SW480 (cell line): ENCODE results near the gene BCAS3.

Experiments
- DNase-seq: peaks from one replicate; pipeline ENCODE4 v3.0.0-alpha.2; 2016; ENCODE audit warnings: low spot score

The BCAS3 gene

DNA sequence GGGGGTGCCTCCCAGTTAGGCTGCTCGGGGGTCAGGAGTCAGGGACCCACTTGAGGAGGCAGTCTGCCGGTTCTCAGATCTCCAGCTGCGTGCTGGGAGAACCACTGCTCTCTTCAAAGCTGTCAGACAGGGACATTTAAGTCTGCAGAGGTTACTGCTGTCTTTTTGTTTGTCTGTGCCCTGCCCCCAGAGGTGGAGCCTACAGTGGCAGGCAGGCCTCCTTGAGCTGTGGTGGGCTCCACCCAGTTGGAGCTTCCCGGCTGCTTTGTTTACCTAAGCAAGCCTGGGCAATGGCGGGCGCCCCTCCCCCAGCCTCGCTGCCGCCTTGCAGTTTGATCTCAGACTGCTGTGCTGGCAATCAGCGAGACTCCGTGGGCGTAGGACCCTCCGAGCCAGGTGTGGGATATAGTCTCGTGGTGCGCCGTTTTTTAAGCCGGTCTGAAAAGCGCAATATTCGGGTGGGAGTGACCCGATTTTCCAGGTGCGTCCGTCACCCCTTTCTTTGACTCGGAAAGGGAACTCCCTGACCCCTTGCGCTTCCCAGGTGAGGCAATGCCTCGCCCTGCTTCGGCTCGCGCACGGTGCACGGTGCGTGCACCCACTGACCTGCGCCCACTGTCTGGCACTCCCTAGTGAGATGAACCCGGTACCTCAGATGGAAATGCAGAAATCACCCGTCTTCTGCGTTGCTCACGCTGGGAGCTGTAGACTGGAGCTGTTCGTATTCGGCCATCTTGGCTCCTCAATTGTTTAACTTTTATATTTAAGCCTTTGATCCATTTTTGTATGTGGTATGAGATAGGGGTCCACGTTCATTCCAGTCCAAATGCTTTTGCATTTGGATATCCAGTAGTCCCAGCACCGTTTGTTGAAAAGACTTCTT lies 209.3 kb downstream of the BCAS3 start:
- DNase-seq, result peak; percentile 11

DNA sequence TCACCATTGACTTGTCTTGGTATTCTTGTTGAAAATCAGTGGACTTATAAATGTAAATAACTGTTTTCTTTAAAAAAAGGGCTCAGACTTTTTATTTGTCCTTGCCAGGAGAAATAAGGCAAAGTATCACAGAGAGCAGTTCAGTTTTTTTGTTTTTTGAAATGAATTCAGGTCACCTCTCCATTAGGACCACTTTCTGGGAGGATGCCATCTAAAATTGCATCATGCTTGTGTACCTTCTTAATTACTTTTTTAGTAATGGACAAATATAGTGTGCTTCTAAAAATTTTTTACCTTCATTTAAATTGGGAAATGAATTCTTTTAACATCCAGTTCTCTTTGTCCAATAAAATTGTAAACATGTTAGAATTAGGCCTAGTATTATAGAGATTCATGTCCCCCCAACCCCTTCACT lies 210.0 kb downstream of the BCAS3 start:
- peak; percentile 5 for DNase-seq

DNA sequence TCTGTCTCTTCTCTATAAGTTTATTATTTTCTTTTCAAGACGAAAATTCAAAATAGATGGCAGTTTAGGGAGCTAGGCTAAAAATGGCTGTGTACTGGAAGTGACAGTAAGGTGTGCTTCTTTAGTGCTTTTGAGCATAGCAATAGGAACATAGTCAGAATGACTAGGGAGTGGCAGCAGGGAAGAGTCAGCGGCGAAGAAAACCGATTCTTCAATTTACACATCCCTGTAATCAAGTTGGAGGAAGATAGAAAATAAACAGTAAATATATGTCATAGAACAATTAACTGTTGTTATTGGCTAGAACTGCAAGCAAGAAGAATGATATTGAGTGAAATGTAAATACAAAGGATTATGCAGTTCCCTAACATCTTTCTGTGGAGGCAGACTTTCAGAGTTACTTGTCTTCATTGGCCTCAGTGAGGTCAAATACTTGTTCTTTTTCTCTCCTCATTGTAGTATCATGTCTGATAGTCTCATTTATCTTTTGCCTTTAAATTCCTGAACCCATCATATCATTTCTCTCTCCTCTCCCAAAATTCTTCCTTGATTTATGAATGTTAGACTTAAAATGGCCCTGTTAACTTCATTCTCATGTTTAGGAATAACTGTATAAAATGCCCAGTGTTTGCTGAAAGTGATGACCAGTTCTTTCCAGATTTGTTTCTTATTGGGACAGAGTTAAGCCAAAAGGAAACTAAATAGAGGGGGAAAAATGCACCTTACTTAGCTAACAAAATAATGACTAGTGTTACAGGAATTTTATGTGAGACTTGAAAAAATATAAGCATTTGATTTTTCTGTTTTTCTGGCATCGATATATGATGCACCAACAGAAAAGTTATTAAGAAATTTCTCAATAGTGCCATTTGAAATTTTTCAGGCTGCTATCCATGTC lies 211.4 kb downstream of the BCAS3 start:
- no peak for DNase-seq

DNA sequence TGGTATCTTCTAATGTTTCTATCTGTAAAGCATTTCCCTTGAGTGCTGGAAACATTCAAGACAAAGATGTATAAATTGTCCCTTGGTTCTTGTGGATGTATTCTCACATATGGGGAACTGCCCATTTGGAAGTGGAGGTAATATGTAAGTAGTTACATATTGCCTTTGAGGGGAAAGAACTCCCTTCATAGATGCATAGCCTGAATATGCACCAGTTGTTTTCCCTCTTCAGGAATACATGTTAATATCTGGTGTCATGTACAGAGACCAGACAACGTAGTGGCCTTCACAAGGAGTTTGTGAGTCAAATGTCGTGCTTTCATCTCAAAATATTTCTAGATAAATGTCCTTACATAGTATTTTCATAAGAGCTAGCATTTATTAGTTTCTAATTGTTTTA lies 213.5 kb downstream of the BCAS3 start:
- DNase-seq, result no peak

DNA sequence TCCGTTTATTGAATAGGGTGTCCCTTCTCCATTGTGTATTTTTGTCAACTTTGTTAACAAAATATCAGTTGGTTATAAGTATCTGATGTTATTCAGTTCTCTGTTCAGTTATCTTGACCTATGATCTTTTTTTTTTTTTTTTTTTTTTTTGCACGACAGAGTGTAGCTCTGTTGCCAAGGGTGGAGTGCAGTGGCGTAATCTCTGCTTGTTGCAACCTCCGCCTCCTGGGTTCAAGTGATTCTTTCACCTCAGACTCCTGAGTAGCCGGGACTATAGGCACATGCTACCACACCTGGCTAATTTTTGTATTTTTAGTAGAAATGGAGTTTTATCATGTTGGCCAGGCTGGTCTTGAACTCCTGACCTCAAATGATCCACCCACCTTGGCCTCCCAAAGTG lies 215.8 kb downstream of the BCAS3 start:
- no peak for DNase-seq

DNA sequence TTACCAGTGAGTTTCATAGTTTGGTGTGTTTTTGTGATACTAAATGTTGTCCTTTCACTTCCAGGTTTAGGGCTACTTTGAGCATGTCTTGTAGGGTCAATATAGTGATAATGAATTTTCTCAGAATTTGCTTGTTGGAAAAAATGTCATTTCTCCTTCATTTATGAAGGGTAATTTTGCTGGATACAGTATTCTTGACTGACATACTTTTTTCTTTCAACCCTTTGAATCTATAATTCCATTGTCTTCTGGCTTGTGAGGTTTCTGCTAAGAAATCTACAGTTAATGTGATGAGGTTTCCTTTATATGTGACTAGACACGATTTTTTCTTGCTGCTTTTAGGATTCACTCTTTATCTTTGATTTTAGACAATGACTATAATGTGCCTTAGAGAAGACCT lies 219.3 kb downstream of the BCAS3 start:
- no peak for DNase-seq

DNA sequence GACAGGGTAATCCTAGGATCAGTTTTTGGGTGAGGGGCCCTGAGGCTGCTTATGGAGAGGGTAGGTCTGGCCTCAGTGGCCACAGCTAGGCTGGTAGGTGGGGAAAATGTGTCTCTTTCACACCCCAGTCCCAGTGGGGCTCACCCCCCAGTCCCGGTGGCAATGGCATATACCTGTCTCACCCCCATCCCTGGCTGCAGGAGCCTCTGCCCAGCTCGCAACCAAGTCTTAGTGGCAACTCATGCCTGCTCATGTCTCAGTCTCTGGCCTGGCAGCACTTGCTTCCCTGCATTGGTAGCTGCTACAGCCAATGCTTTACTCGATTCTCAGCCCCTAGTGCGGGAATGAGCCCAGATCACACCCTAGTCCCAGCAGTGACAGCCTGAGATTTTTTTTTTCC lies 221.5 kb downstream of the BCAS3 start:
- no peak for DNase-seq

DNA sequence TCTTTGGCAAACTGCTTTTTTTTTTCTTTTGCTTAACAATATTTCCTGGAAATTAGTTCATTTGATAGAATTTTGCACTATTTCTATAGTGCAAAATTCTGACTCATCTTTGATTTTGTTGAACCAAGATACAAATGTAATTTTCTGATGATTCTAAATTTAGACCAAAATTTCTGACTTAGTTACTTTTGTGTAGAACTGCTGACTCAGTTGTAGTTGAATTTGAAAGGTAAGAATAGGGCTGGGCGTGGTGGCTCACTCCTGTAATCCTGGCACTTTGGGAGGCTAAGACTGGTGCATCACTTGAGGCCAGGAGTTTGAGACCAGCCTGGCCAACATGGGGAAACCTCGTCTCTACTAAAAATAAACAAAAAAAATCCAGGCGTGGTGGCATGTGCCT lies 223.0 kb downstream of the BCAS3 start:
- no peak for DNase-seq

DNA sequence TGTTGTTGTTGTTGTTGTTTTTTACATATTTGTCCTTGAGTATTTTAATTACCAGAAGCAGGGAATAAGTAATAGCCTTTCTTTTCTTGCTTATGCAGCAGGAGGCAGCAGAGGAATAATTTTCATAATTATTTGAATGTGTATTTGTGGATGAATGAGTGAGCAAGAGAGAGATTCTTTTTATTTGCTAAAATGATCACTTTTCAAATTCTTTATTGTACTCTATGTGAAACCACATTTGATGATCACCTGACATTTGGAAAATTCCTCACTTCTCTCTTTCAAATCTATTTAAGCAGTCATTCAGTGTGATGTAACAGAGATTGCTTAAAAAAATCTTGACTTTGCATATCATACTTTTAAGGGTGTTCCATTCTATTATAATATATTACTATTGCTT lies 223.6 kb downstream of the BCAS3 start:
- no peak for DNase-seq

DNA sequence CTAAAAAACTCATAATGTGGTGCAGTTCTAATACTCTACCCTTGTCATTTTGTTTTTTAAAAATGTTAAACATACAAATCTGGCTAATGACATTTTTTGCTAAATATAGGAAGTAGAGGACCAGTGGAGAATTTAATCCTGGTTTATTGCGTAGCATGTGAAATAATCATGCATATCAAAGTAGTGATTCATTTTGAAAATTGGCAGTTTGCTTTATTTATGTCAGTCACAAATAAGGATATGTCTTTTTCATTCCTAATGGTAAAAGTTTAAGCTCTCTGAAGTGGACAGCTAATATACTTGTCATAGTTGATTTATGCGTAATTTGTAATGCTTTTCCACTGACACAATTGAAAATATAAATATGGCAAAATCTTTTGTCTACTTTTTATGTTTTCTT lies 224.2 kb downstream of the BCAS3 start:
- no peak for DNase-seq

DNA sequence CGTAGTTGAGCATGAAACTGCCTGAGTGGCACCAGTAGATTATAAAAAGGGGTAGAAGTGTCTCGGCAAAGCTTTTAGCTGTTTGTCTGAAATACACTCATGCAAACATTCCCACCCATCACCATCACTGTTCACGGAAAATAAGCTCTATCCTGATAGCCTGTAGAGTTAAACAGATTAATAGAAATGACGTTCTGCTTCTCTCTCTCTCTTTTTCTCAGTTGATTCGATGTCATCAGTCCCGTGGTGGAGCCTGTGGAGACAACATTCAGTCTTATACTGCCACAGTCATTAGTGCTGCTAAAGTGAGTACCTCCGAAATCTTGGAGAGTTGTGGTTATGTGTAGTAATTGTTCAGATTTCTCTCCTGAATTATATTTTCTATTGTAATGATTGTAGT lies 224.7 kb downstream of the BCAS3 start:
- no peak for DNase-seq

DNA sequence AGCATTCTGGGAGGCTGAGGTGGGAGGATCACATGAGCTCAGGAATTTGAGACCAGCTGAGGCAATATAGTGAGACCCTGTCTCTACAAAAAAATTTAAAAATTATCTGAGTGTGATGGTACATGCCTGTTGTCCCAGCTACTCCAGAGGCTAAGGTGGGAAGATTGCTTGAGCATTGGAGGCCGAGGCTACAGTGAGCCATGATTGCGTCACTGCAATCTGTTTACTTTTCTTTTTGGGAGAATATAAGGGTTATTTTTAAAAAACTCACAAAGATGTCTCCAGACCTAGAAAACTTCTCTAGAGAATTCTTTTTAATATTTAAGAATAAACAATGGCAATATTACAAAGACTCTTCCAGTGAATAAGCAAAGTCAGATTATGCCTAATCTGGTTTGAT lies 226.9 kb downstream of the BCAS3 start:
- no peak for DNase-seq

DNA sequence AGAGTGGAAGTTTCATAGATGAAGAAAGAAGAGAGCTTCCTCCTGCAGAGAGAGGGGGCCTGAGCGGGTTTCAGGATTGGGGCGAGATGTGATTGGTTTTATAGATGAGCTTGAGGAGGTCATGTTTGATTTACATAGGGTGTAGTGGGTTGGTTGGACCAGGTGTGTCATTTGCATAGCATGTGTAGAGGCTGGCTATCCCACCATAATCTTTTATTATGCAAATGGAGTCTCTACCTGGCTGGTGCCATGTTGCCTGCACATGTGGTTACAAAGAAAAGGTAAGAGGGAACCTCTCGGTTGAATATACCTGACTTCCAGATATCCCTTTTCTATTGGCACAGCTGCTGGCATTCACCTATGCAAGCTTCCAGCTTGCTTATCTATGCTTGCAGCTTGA lies 228.1 kb downstream of the BCAS3 start:
- no peak for DNase-seq

DNA sequence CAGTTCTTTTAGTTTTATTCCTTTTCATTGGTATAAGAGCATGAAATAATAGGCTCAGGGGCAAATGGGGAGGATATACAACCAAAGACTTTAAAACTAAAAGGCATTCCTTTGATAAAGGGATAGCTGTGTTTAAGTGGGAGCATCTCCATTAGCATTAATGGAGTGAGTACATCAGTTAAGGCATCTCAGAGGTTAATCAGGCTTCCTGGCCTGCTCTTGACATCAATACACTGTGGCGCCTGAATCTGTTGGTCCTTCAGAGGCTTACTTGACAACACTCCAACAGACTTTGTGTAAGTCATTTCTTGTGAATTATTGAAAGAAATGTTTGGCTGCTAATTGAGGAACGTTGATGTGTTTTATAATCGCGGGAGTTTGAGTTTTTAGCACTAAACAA lies 230.7 kb downstream of the BCAS3 start:
- DNase-seq, result no peak

DNA sequence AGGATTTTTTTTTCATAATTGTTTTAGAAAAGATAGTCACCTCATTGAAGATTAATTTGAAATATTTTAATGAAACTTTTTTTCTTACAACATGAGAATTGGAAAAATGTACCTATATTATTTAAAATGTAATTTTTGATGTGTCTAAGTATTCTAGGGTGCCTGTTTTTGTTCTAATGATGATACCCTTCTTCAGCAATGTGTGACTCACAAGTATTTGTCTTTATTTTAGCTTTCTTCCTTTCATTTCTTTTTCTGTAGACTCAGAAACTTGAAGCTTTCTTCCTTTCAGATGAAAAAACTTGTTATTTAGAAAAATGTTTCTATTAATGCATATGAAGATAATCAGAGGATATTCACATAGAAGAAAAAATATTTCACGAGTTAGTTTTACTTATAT lies 231.8 kb downstream of the BCAS3 start:
- no peak for DNase-seq

DNA sequence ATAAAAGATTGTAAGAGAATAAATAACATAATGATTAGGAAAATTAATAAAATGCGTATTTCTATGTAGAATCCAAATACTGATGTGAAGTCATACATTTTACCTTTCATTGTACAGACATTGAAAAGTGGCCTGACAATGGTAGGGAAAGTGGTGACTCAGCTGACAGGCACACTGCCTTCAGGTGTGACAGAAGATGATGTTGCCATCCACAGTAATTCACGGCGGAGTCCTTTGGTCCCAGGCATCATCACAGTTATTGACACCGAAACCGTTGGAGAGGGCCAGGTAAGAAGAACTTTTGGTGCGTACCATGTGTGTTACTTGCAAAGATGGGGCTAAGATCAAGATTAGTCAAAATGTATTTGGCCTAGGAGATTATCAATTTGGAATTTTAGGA lies 232.8 kb downstream of the BCAS3 start:
- DNase-seq, result no peak

DNA sequence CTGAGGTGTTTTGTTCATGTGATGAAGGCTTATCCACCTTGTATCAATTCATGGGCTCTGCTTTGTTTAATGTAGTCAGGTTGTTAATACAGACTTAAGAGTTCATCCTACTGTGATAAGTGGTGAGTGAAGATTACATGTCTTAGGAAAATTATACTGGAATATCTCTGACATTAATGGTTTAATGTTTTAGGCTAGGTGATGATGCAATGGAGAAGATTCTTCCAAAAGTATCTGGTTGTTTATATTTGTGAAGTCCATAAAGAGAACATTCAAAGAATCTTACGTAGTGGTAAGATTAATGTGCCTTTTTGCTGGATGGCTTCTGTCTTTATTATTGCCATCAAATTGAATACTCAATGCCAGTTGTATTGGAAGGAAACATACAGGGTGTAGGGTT lies 236.4 kb downstream of the BCAS3 start:
- no peak for DNase-seq

DNA sequence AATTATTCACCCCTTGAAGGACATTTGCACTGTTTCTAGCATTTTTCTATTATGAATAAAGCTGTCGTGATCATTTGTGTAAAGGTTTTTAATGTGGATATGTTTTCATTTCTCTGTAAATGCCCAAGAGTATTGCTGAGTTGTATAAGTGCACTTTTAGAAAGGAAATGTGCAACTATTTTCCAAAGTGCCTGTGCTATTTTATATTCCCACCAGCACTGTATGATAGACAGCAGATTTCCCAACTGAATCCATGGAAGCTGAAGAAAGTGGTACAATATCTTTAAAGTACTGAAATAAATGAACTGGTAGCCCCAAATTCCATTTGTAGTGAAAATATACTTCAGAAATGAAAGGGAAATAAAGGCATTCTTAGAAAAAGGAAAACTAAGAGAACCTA lies 238.4 kb downstream of the BCAS3 start:
- no peak for DNase-seq

DNA sequence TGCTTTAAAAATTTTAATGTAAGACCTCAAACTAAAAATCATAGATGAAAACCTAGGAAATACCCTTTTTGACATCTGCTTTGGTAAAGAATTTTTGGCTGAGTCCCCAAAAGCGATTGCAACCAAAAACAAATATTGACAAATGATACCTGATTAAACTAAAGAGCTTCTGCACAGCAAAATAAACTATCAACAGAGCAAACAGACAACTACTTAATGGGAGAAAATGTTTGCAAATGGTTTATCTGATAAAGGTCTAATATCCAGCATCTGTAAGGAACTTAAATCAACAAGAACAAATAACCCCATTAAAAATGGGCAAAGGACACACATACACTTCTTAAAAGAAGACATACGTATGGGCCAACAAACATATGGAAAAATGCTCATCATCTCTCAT lies 242.5 kb downstream of the BCAS3 start:
- no peak for DNase-seq

DNA sequence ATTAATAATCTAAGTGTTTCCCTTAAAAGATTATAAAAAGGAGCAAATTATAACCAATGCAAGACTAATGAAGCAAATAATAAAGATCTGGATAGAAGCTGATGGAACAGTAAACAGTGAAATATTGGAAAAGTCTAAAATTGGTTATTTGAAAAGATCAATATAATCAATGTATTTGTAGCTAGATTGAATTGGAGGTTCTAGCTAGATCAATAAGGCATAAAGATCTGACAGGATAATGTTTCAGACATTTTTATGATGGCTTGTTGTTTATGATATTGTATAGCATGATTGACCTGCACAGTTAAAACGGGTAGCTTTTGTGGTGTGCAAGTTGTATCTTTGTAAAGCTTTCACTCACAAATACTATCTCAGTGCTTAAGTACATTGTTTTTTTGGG lies 245.3 kb downstream of the BCAS3 start:
- DNase-seq, result no peak

DNA sequence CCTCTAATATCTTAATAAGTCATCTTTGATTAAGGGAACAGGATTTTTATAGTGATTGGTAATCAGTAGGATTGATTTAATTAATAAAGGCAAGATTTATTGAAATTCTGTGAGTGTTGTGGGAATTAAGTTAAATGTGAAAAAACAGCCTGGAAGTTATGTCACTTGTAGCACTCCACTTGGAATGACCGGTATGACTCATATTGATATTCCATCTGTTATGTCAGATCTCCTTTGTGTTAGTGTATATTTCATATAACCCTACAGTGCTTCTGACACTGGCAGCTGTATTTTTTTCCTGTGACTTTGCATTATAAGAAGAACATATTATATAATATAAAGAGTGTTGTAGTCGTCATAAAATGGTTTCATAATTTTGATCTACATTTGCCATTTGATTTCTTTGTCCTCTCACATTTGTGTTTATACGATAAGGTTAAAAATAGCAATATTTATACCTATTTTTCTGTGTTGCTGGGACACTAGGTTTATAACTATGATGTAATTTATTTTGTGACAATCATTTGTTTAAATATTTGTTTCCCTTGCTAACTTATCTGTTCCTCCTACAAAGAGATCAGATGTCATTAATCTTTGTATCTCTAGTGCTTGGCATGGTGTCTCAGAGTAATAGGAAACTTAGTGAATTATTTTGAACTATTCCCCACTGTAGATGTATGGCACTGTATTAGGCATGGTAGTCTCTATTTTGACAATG lies 249.0 kb downstream of the BCAS3 start:
- no peak for DNase-seq

DNA sequence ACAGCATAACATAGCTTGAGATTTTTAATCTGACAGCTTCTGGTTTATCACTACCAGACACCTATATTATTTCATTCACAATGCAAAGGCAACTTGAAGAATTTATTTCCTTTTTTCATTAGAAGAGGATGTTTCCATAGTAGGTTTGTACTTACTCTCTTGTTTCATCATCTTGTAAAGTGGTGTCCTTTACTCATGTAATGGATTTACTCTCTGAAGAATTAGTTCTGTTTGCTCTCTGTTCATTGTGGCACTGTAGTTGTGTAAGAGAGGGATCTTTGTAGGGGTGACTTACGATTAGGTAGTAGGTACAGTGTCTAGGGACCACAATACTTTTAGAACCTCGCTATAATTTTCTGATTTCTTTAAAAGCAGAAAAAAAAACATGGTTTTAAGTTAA lies 256.1 kb downstream of the BCAS3 start:
- DNase-seq, result no peak

DNA sequence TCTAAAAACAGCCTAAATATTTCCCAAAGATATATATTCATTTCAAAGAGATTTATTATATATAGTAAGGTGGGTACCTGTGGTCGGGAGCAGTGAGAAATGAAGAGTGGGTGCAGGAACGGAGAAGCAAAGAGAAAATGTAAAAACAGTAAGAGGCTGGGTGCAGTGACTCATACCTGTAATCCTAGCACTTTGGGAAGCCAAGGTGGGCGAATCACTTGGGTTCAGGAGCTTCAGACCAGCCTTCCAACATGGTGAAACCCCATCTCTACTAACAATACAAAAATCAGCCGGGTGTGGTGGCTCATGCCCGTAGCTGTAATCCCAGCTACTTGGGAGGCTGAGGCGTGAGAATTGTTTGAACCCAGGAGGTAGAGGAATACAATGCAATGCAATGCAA lies 257.1 kb downstream of the BCAS3 start:
- no peak for DNase-seq
